HepG2 (cell line): ENCODE results near the gene ZNF503. TPM values are rescaled to one million over a fixed set of nuclear protein-coding genes. Genes with fewer than 3 reads are reported as not detected.

Source experiments
- ATAC-seq: fragments of 200-7000 bp; cut with Tn5 transposase; 3 replicates; pipeline ENCODE4 v1.9.1; 2020; ENCODE audit warnings: mild to moderate bottlenecking, moderate library complexity
- BruUV-seq: library from RNA; stranded (reverse); fragments of 400-500 nt; replicated peaks from 2 replicates; lab custom pipeline; 2021; lab: Mats Ljungman, UMichigan
- CTCF ChIA-PET: fragments of 300-600 bp; formaldehyde crosslinking; extraction: SDS; loops from one replicate; lab custom pipeline; 2021; ENCODE audit warnings: low total read pairs, inconsistent platforms, low intra/inter-chr PET ratio; lab: Yijun Ruan, JAX
- POLR2A ChIA-PET: fragments of 350-600 bp; sonication (Branson Sonifier 250); formaldehyde crosslinking; loops from one replicate; lab custom pipeline; 2020; ENCODE audit warnings: antibody characterized with exemption, inconsistent platforms; lab: Yijun Ruan, JAX
- DNase-seq: peaks from one replicate; pipeline ENCODE4 v3.0.0-alpha.2; 2015; ENCODE audit warnings: low spot score
- FAIRE-seq: peaks from 3 replicates; lab custom pipeline; 2011; peaks lifted over from hg19 to GRCh38; lab: Jason Lieb, UNC
- H2AFZ ChIP-seq: one replicate; pipeline ENCODE4 v1.6.1; 2011; ENCODE audit warnings: low read length, inconsistent platforms
- H3K27ac ChIP-seq: fragments of 300-600 bp; 3 replicates; pipeline ENCODE4 v1.8.0; 2011; ENCODE audit warnings: mixed run types, mild to moderate bottlenecking, mixed read lengths, low read length, inconsistent platforms; ENCODE audit not compliant: insufficient read depth; ENCODE audit errors: extremely low read length
- H3K27me3 ChIP-seq, 2 experiments: fragments of 200-600 bp in 1 of 2; 2 replicates in 1 of 2; 3 replicates in 1 of 2; pipeline versions ENCODE4 v1.6.0 to v1.8.0; 2011; ENCODE audit warnings: low read length in 2 of 2, mild to moderate bottlenecking in 2 of 2, moderate library complexity in 2 of 2, inconsistent platforms in 1 of 2; ENCODE audit not compliant: insufficient read depth in 2 of 2, control insufficient read depth in 1 of 2
- H3K36me3 ChIP-seq, 2 experiments: fragments of 200-600 bp in 1 of 2; replicated peaks in 1 of 2; 2 replicates in 1 of 2; 3 replicates in 1 of 2; pipeline versions ENCODE4 v1.5.1 to v1.8.0; 2011; ENCODE audit warnings: low read length in 2 of 2, inconsistent platforms in 1 of 2; ENCODE audit not compliant: insufficient read depth in 2 of 2, control insufficient read depth in 1 of 2
- H3K4me1 ChIP-seq: 2 replicates; pipeline ENCODE4 v1.5.1; 2012; ENCODE audit warnings: low read length, inconsistent platforms; ENCODE audit not compliant: insufficient read depth
- H3K4me2 ChIP-seq: 2 replicates; pipeline ENCODE4 v1.6.0; 2011; ENCODE audit warnings: low read depth, low read length, inconsistent platforms
- H3K4me3 ChIP-seq, 3 experiments: fragments of 200-600 bp in 1 of 3; sonication (generic), shearing (Covaris generic) in 1 of 3; replicated peaks in 1 of 3; 2 replicates each; pipeline ENCODE4 v1.5.1; 2011 to 2016; ENCODE audit warnings: low read length in 3 of 3, inconsistent platforms in 2 of 3, low read depth in 2 of 3, mild to moderate bottlenecking in 2 of 3, control low read depth in 1 of 3, mixed read lengths in 1 of 3; ENCODE audit not compliant: insufficient read depth in 1 of 3
- H3K79me2 ChIP-seq: one replicate; pipeline ENCODE4 v1.6.1; 2011; ENCODE audit warnings: low read length, inconsistent platforms; ENCODE audit not compliant: insufficient read depth
- H3K9ac ChIP-seq: 2 replicates; pipeline ENCODE4 v1.6.0; 2011; ENCODE audit warnings: mild to moderate bottlenecking, low read depth, low read length, inconsistent platforms; ENCODE audit not compliant: insufficient read depth
- H3K9me3 ChIP-seq: 2 replicates; pipeline ENCODE4 v1.5.1; 2012; ENCODE audit warnings: mild to moderate bottlenecking, low read length
- H4K20me1 ChIP-seq: 2 replicates; pipeline ENCODE4 v1.6.0; 2011; ENCODE audit warnings: inconsistent platforms, mild to moderate bottlenecking, low read length, moderate library complexity; ENCODE audit not compliant: insufficient read depth
- DNMT3B ChIP-seq: conservative IDR thresholded peaks from 2 replicates; pipeline ENCODE4 v1.6.1; 2016; ENCODE audit warnings: missing biosample characterization, control low read depth
- FOXM1 ChIP-seq: sonication (generic); formaldehyde crosslinking; IDR thresholded peaks from 2 replicates; pipeline ENCODE4 v1.5.0; 2020; ENCODE audit warnings: missing genetic modification reagents
- IRX3 ChIP-seq: sonication (generic); formaldehyde crosslinking; IDR thresholded peaks from 2 replicates; pipeline ENCODE4 v1.8.1; 2023; ENCODE audit warnings: mild to moderate bottlenecking, low read depth, missing genetic modification reagents, borderline replicate concordance
- NFYB ChIP-seq: sonication (generic); formaldehyde crosslinking; IDR thresholded peaks from 2 replicates; pipeline ENCODE4 v1.4.0; 2020; ENCODE audit warnings: missing genetic modification reagents
- SAFB2 ChIP-seq: sonication (generic); formaldehyde crosslinking; IDR thresholded peaks from 2 replicates; pipeline ENCODE4 v1.5.1; 2020; ENCODE audit warnings: missing genetic modification reagents, low read depth, mild to moderate bottlenecking, borderline replicate concordance
- U2AF1 ChIP-seq: fragments of 200-400 bp; formaldehyde crosslinking; optimal IDR thresholded peaks from 2 replicates; pipeline ENCODE3; 2017; ENCODE audit warnings: mild to moderate bottlenecking, low read depth, low read length
- ZKSCAN5 ChIP-seq: sonication (generic); formaldehyde crosslinking; IDR thresholded peaks from 2 replicates; pipeline ENCODE4 v1.5.1; 2020; ENCODE audit warnings: mild to moderate bottlenecking, missing genetic modification reagents
- ZNF468 ChIP-seq: sonication (generic); formaldehyde crosslinking; IDR thresholded peaks from 2 replicates; pipeline ENCODE4 v1.8.0; 2022; ENCODE audit warnings: mild to moderate bottlenecking, moderate library complexity, missing genetic modification reagents
- WGBS: methylation state at CpG from one replicate; pipeline ENCODE4 v1.1.6; 2017; ENCODE audit warnings: low lambda C conversion rate; 5-methylcytosine and 5-hydroxymethylcytosine counted together
- in situ Hi-C: cut with HindIII; loops from 2 replicates; pipeline ENCODE4 v1.10.0; 2017; ENCODE audit warnings: low pct_unique_long_range_greater_than_20kb; ENCODE audit not compliant: extremely low pct_ligation_motif_present
- intact Hi-C: fragments of 100-400 bp; cut with micrococcal nuclease; formaldehyde crosslinking; loops from one replicate; pipeline ENCODE4 v1.10.0; 2022; ENCODE audit not compliant: unreplicated experiment
- polyA plus RNA-seq, 8 experiments: library from polyadenylated mRNA; depleted of rRNA in 3 of 8; stranded (reverse) in 7 of 8; unstranded in 1 of 8; fragments of >200 nt; fragmentation: Illumina TruSeq in 4 of 8; extraction: Trizol in 4 of 8; gene quantifications; 2 replicates each; pipeline versions ENCODE4 v1.2.1 to v1.2.3, GENCODE V29; 2011 to 2016; ENCODE audit warnings: low read depth in 4 of 8, missing spikeins in 1 of 8, mixed read lengths in 1 of 8; ENCODE audit not compliant: insufficient read depth in 1 of 8
- total RNA-seq, 5 experiments: library from RNA; depleted of rRNA; stranded (reverse); fragments of >200 nt; fragmentation: Illumina TruSeq; extraction: Trizol; gene quantifications; 2 replicates each; pipeline ENCODE4 v1.2.3, GENCODE V29; 2016; ENCODE audit warnings: low read depth in 1 of 5
- TF ChIP-seq, protein P1 (sequence below): sonication (generic); formaldehyde crosslinking; IDR thresholded peaks from 2 replicates; pipeline ENCODE4 v1.5.1; 2020; ENCODE audit warnings: mild to moderate bottlenecking, moderate library complexity, missing genetic modification reagents
- TF ChIP-seq, protein P2 (sequence below): sonication (generic); formaldehyde crosslinking; IDR thresholded peaks from 2 replicates; pipeline ENCODE4 v1.4.0; 2020; ENCODE audit warnings: missing genetic modification reagents
- TF ChIP-seq, protein P3 (sequence below): IDR thresholded peaks from 2 replicates; pipeline ENCODE4 v1.6.1; 2016
- TF ChIP-seq, protein P4 (sequence below): sonication (generic); formaldehyde crosslinking; conservative IDR thresholded peaks from 2 replicates; pipeline ENCODE4 v1.5.0; 2020; ENCODE audit warnings: missing genetic modification reagents

ZNF503 gene
- total and polyA plus RNA-seq, 2 of the 13 experiments (the other 11 are each of a cell fraction or from before 2014, with no cell fraction given), result 2.7 to 8.3 TPM

DNA sequence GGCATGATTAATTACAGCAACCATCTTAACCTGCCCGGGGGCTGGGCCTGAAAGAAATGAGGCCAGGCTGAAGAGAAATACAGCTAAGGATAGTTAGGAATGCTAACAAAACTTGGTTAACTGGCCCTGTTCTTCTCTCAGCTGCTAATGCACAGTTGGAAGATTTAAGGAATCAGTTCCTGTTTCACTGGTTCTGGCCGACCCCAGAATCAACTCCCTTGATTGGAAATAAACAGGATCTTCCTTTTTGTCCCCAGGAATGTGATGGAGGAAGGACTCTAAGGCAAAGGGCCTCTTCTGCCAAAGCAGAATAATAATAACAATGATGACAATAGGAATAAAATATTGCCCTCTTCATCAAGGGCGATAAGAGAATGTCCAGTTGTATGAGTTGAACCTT, 26.4 kb upstream of the ZNF503 start:
- ATAC-seq, result no peak
- no peaks in the 10 kb centered on the region for H3K36me3 ChIP-seq
- H3K4me1 ChIP-seq, result peaks cover 60% of the 10 kb centered on the region
- POLR2A ChIA-PET, result interaction anchor here (1.6 to 12.3 kb wide), 3 partner anchors 25 to 623 kb away, joined by 4 to 219 read pairs (median 21); partner anchors contain the start of gene ZNF503
- H3K9ac ChIP-seq, result no peak overlapping the region
- no peak for DNase-seq
- TF ChIP-seq, protein P1, sequence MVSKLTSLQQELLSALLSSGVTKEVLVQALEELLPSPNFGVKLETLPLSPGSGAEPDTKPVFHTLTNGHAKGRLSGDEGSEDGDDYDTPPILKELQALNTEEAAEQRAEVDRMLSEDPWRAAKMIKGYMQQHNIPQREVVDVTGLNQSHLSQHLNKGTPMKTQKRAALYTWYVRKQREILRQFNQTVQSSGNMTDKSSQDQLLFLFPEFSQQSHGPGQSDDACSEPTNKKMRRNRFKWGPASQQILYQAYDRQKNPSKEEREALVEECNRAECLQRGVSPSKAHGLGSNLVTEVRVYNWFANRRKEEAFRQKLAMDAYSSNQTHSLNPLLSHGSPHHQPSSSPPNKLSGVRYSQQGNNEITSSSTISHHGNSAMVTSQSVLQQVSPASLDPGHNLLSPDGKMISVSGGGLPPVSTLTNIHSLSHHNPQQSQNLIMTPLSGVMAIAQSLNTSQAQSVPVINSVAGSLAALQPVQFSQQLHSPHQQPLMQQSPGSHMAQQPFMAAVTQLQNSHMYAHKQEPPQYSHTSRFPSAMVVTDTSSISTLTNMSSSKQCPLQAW (CRISPR knock-in tag), result no peak
- no peak for TF ChIP-seq NFYB
- TF ChIP-seq, all 625 proteins: peak for 0
- no peak overlapping the region for H2AFZ ChIP-seq
- no peak overlapping the region for H3K27ac ChIP-seq
- H3K4me2 ChIP-seq, result peak overlapping the region; percentile 54
- no peaks in the 10 kb centered on the region for H3K27me3 ChIP-seq
- H3K9me3 ChIP-seq, result no peaks in the 10 kb centered on the region
- H4K20me1 ChIP-seq, result no peaks in the 10 kb centered on the region
- FAIRE-seq, result no peak
- WGBS, result 65% methylated on average over 3 of the region's 3 CpGs
- no peak overlapping the region for H3K4me3 ChIP-seq
- in situ Hi-C loops, result no loop called here
- peaks cover 13% of the 10 kb centered on the region for H3K79me2 ChIP-seq
- CTCF ChIA-PET, result no interaction called here
- no TSS peak for BruUV-seq
- intact Hi-C loops, result no loop called here

DNA sequence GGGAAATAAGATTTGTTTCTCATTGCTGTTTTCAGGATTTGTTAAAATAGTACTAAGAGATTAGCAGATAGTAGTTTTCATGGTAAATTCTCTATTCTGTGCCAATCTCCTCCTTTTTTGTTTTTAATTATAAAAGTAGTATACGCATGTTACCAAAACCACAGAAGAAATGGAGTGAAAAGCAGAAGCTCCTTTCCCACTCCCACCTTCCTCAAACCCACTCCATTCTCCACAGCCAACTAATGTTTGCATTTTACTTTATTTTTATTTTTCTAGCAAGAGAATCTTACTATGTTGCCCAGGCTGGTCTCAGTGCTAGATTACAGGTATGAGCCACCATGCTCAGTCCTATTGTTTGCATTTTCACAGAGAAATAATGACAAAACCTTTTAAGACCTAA, 25.3 kb upstream of the ZNF503 start:
- H3K4me3 ChIP-seq, result no peak overlapping the region
- no TSS peak for BruUV-seq
- no peaks in the 10 kb centered on the region for H3K9me3 ChIP-seq
- TF ChIP-seq, protein P2, sequence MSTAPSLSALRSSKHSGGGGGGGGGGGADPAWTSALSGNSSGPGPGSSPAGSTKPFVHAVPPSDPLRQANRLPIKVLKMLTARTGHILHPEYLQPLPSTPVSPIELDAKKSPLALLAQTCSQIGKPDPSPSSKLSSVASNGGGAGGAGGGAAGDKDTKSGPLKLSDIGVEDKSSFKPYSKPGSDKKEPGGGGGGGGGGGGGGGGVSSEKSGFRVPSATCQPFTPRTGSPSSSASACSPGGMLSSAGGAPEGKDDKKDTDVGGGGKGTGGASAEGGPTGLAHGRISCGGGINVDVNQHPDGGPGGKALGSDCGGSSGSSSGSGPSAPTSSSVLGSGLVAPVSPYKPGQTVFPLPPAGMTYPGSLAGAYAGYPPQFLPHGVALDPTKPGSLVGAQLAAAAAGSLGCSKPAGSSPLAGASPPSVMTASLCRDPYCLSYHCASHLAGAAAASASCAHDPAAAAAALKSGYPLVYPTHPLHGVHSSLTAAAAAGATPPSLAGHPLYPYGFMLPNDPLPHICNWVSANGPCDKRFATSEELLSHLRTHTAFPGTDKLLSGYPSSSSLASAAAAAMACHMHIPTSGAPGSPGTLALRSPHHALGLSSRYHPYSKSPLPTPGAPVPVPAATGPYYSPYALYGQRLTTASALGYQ, result no peak
- TF ChIP-seq, protein P3, sequence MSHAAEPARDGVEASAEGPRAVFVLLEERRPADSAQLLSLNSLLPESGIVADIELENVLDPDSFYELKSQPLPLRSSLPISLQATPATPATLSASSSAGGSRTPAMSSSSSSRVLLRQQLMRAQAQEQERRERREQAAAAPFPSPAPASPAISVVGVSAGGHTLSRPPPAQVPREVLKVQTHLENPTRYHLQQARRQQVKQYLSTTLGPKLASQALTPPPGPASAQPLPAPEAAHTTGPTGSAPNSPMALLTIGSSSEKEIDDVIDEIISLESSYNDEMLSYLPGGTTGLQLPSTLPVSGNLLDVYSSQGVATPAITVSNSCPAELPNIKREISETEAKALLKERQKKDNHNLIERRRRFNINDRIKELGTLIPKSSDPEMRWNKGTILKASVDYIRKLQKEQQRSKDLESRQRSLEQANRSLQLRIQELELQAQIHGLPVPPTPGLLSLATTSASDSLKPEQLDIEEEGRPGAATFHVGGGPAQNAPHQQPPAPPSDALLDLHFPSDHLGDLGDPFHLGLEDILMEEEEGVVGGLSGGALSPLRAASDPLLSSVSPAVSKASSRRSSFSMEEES (CRISPR knock-in tag), result no peak
- TF ChIP-seq U2AF1 (no peak), ZNF468 (CRISPR knock-in tag) (no peak), ZKSCAN5 (CRISPR knock-in tag) (no peak), DNMT3B (CRISPR knock-in tag) (no peak), IRX3 (CRISPR knock-in tag) (no peak), SAFB2 (CRISPR knock-in tag) (no peak), FOXM1 (CRISPR knock-in tag) (no peak)
- TF ChIP-seq, protein P4, sequence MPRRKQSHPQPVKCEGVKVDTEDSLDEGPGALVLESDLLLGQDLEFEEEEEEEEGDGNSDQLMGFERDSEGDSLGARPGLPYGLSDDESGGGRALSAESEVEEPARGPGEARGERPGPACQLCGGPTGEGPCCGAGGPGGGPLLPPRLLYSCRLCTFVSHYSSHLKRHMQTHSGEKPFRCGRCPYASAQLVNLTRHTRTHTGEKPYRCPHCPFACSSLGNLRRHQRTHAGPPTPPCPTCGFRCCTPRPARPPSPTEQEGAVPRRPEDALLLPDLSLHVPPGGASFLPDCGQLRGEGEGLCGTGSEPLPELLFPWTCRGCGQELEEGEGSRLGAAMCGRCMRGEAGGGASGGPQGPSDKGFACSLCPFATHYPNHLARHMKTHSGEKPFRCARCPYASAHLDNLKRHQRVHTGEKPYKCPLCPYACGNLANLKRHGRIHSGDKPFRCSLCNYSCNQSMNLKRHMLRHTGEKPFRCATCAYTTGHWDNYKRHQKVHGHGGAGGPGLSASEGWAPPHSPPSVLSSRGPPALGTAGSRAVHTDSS (CRISPR knock-in tag), result no peak
- H3K9ac ChIP-seq, result no peak overlapping the region
- no peak overlapping the region for H2AFZ ChIP-seq
- no peak for FAIRE-seq
- ATAC-seq, result no peak
- no peak overlapping the region for H3K4me2 ChIP-seq
- H3K79me2 ChIP-seq, result peaks cover 3% of the 10 kb centered on the region
- ChIA-PET CTCF (no interaction called here), POLR2A (no interaction called here)
- peaks cover 51% of the 10 kb centered on the region for H3K4me1 ChIP-seq
- H3K27me3 ChIP-seq, result no peaks in the 10 kb centered on the region
- intact Hi-C loops, result no loop called here
- 100% methylated on average over 1 of the region's 1 CpG for WGBS
- H3K27ac ChIP-seq, result no peak overlapping the region
- in situ Hi-C loops, result no loop called here
- no peaks in the 10 kb centered on the region for H4K20me1 ChIP-seq
- no peak for DNase-seq
- no peaks in the 10 kb centered on the region for H3K36me3 ChIP-seq
